Breast epithelium (tissue), 4 donors: ENCODE measurements around the gene SPINT1. TPM values are rescaled to one million over a fixed set of nuclear protein-coding genes. Genes with fewer than 3 reads are reported as not detected.

ENCODE experiments used
- DNase-seq, 2 donors: peaks; one replicate each; pipeline ENCODE4 v3.0.0-alpha.2; 2019; ENCODE audit warnings: low spot score in 2 of 2
- H3K27ac ChIP-seq, 2 donors: fragments of 200-600 bp; sonication (generic) in 1 of 2; one replicate each; pipeline ENCODE4 v1.5.1; 2016 to 2019; ENCODE audit warnings: mild to moderate bottlenecking in 1 of 2
- H3K27me3 ChIP-seq, 2 donors: fragments of 200-600 bp; sonication (generic) in 1 of 2; one replicate each; pipeline versions ENCODE4 v1.5.1 to v1.6.0; 2017 to 2019; ENCODE audit warnings: control low read depth in 1 of 2, mild to moderate bottlenecking in 1 of 2
- H3K36me3 ChIP-seq: fragments of 200-600 bp; one replicate; pipeline ENCODE4 v1.5.1; 2019
- H3K4me1 ChIP-seq, 2 donors: fragments of 200-600 bp; sonication (generic); one replicate each; pipeline ENCODE4 v1.5.1; 2016 to 2019; ENCODE audit warnings: control low read depth in 1 of 2
- H3K4me3 ChIP-seq, 3 donors: fragments of 200-600 bp; sonication (generic); 1 replicate in 2 of 3; 2 replicates in 1 of 3; pipeline ENCODE4 v1.5.1; 2016 to 2019; ENCODE audit warnings: mild to moderate bottlenecking in 3 of 3, moderate library complexity in 2 of 3
- H3K9me3 ChIP-seq, 2 donors: fragments of 200-600 bp; sonication (generic) in 1 of 2; one replicate each; pipeline ENCODE4 v1.5.1; 2016 to 2019; ENCODE audit warnings: control low read depth in 1 of 2
- POLR2A ChIP-seq: fragments of 450-650 bp; IDR thresholded peaks from one replicate; pipeline ENCODE4 v1.6.1; 2016; ENCODE audit warnings: antibody characterized with exemption, mild to moderate bottlenecking, moderate library complexity
- POLR2AphosphoS5 ChIP-seq, 3 donors: sonication (generic); formaldehyde crosslinking; IDR thresholded peaks; one replicate each; pipeline ENCODE4 v1.6.1; 2017; ENCODE audit warnings: antibody characterized with exemption in 3 of 3
- intact Hi-C: fragments of 100-400 bp; cut with DNase I; formaldehyde crosslinking; loops from one replicate; pipeline ENCODE4 v1.15.1; 2023; ENCODE audit warnings: low total_unique reads
- total RNA-seq, 3 donors: library from RNA; depleted of rRNA; stranded (reverse); fragments of >200 nt; gene quantifications; one replicate each; pipeline ENCODE4 v1.1.0, GENCODE V29; 2016
- TF ChIP-seq, protein P1 (sequence below), 3 donors: fragments of 450-650 bp; IDR thresholded peaks; one replicate each; pipeline ENCODE4 v1.5.1; 2016 to 2017; ENCODE audit warnings: antibody characterized with exemption in 3 of 3, mild to moderate bottlenecking in 3 of 3, moderate library complexity in 3 of 3

SPINT1 gene
- total RNA-seq, 3 donors from 2014 or later = 1.8 to 134 (median 86.5) TPM

DNA sequence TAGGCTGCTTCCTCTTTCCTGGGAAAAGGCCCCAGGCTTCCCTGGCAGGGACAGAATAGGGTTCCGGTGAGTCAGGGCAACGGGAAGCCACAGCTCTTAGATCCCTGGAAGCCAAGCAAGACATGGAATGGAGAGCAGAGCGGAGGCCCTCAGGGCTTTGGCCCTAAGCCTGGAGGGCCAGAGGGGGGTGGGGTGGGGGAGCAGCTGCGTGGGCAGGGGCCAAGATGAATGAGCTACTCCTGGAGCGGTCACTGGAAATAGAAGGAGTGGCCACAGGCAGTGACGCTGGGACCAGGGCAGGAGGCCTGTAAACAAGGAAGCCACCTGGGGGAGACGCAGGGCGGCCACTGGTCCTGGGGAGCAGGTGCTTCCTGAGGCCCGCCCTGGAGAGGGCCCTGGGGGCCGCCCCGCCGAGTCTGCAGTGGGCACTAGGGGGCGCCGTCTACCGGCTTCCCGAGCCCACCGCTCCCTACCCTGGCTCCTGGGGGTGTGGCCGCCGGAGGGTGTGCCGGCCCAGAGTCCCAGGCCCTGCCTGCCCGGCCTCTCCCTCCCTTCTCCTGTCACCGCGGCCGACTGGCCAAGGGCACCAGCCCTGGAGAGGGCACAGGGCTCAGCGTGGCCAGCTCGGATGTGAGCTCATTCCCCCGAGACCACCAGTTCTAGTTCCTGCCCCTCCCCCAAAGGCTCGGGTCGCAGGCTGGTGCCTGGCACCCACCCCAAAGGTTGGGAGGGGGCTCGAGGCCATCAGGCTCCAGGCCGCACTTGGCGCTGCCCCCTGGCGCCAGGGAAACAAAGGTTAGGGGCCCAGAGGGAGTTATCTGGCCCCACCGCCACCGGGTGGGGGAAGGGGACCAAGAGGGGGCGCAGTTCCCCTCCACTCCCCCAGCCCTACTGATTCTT, 62.5 kb downstream of the SPINT1 start:
- TF ChIP-seq POLR2A (no peak), POLR2AphosphoS5 (IDR thresholded peaks at IDR 0.05) (peak; percentile 23 to 59 (median 56))
- TF ChIP-seq, protein P1, sequence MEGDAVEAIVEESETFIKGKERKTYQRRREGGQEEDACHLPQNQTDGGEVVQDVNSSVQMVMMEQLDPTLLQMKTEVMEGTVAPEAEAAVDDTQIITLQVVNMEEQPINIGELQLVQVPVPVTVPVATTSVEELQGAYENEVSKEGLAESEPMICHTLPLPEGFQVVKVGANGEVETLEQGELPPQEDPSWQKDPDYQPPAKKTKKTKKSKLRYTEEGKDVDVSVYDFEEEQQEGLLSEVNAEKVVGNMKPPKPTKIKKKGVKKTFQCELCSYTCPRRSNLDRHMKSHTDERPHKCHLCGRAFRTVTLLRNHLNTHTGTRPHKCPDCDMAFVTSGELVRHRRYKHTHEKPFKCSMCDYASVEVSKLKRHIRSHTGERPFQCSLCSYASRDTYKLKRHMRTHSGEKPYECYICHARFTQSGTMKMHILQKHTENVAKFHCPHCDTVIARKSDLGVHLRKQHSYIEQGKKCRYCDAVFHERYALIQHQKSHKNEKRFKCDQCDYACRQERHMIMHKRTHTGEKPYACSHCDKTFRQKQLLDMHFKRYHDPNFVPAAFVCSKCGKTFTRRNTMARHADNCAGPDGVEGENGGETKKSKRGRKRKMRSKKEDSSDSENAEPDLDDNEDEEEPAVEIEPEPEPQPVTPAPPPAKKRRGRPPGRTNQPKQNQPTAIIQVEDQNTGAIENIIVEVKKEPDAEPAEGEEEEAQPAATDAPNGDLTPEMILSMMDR (IDR thresholded peaks at IDR 0.05) = peak; percentile 54 to 85 (median 84)
- Histone ChIP-seq H3K9me3 (no peaks in the 10 kb centered on the region), H3K27ac (peak overlapping the region; percentile 97 to 98), H3K4me1 (peaks cover 6 to 24% of the 10 kb centered on the region in 2 donors), H3K27me3 (no peaks in the 10 kb centered on the region), H3K4me3 (peak overlapping the region; percentile 44 to 68 (median 51)), H3K36me3 (no peaks in the 10 kb centered on the region)
- intact Hi-C loops = loop anchor here (1.0 to 10.0 kb wide), 3 partner anchors 28 to 212 kb away; partner anchors contain the start of gene RAD51
- peak; percentile 88 for DNase-seq

DNA sequence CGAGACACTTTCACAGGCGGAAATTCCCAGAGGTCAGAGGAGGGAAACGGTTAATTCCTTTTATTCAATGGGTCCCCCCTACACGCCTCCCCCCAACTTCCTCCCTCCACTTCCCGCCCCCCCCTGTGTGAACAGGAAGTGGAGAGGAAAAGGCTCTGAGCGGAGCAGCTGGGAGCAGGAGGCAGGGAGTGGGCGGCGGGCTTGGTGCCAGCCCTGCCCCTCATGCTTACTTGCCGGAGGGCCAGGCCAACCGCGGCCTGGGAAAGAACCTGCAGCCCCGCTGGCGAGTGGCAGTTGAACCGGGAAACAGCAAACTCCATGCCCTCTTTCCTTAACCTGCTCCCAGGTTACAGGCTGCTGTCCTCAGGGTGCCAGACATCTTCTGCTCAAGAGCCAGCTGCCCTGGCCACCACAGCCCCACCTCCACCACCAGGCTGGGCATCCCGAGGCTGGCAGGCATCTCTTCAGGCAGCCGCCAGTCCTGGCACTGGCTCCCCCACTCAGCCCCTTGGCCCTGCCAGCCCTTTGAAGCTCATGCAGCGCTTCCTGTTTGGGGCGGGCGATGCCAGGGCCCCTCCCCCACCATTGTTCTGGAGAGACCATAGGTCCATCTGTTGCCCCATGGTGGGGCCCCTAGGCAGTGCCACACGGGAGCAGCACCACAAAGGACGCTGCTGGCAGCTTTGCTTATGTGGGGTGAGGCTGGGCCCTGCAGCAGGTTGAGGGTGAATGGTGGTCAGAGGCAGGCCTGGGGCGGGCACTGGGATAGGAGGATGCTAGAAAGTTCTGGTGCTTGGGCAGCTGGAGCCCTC, 63.3 kb downstream of the SPINT1 start:
- H3K27ac ChIP-seq = peak overlapping the region; percentile 97 to 98
- intact Hi-C loops = loop anchor here (1.0 to 10.0 kb wide), 3 partner anchors 27 to 212 kb away; partner anchors contain the start of gene RAD51
- peak overlapping the region; percentile 44 to 68 (median 51) for H3K4me3 ChIP-seq

More for the DNA sequence above, 63.3 kb downstream of the SPINT1 start:
- H3K27me3 ChIP-seq = no peaks in the 10 kb centered on the region
- peaks cover 6 to 24% of the 10 kb centered on the region in 2 donors for H3K4me1 ChIP-seq
- TF ChIP-seq, protein P1 (IDR thresholded peaks at IDR 0.05) = no peak
- TF ChIP-seq POLR2AphosphoS5 (IDR thresholded peaks at IDR 0.05) = no peak
- TF ChIP-seq POLR2A = no peak
- H3K36me3 ChIP-seq = no peaks in the 10 kb centered on the region
- peak in 1 of 2 donors; percentile 55 for DNase-seq
- H3K9me3 ChIP-seq = no peaks in the 10 kb centered on the region

Other genes with a start within 250 kb of the SPINT1 start
- gene KNL1, start 249.8 kb upstream of the SPINT1 start, total RNA-seq = 1 to 10 TPM in 2 of 3 donors, under 1 TPM in 1; 0.66 to 1.8 (median 1.3) TPM
- gene RAD51, start 148.9 kb upstream of the SPINT1 start, total RNA-seq = under 1 TPM in 1 of 3 donors, not detected in 2; 0.44 TPM
- 10 to 100 TPM; 31.5 to 35.4 (median 34.4) TPM for gene RMDN3, start 88.8 kb upstream of the SPINT1 start, total RNA-seq
- 100 to 1,000 TPM in 1 of 3 donors, 10 to 100 TPM in 2; 56.0 to 100 (median 61.9) TPM for gene GCHFR, start 80.0 kb upstream of the SPINT1 start, total RNA-seq
- 1 to 10 TPM in 2 of 3 donors, under 1 TPM in 1; 0.48 to 4.7 (median 2.0) TPM for gene C15orf62, start 74.1 kb upstream of the SPINT1 start, total RNA-seq
- 10 to 100 TPM; 19.4 to 58.8 (median 44.6) TPM for gene ZFYVE19, start 37.0 kb upstream of the SPINT1 start, total RNA-seq
- gene DNAJC17, start 36.6 kb upstream of the SPINT1 start, total RNA-seq = 10 to 100 TPM; 18.4 to 55.8 (median 24.3) TPM
- 1 to 10 TPM in 2 of 3 donors, not detected in 1; 1.3 to 4.9 TPM for gene PPP1R14D, start 15.3 kb upstream of the SPINT1 start, total RNA-seq
- 10 to 100 TPM in 1 of 3 donors, 1 to 10 TPM in 1, not detected in 1; 8.5 to 12.1 TPM for gene RHOV, start 30.2 kb downstream of the SPINT1 start, total RNA-seq
- gene VPS18, start 50.4 kb downstream of the SPINT1 start, total RNA-seq = 10 to 100 TPM; 23.2 to 25.0 (median 23.9) TPM
- gene DLL4, start 85.3 kb downstream of the SPINT1 start, total RNA-seq = 10 to 100 TPM in 1 of 3 donors, 1 to 10 TPM in 2; 3.5 to 10.5 (median 5.0) TPM
- gene CHAC1, start 109.4 kb downstream of the SPINT1 start, total RNA-seq = 10 to 100 TPM in 1 of 3 donors, 1 to 10 TPM in 1, under 1 TPM in 1; 0.32 to 11.9 (median 2.9) TPM